IMR-90 (cell line): Measurements from ENCODE around the gene CCDC40. TPM values are rescaled to one million over a fixed set of nuclear protein-coding genes. Genes with fewer than 3 reads are reported as not detected.

Experiments
- ATAC-seq: fragments of 200-7000 bp; cut with Tn5 transposase; 2 replicates; pipeline ENCODE4 v1.9.1; 2020; ENCODE audit warnings: low read depth, mild to moderate bottlenecking, moderate library complexity
- BruUV-seq: library from RNA; stranded (reverse); fragments of 400-500 nt; replicated peaks from 2 replicates; lab custom pipeline; 2021; lab: Mats Ljungman, UMichigan
- CTCF ChIA-PET: fragments of 300-600 bp; formaldehyde crosslinking; extraction: SDS; loops from one replicate; lab custom pipeline; 2021; ENCODE audit warnings: antibody characterized with exemption; lab: Yijun Ruan, JAX
- POLR2A ChIA-PET: fragments of 300-600 bp; sonication (Branson Sonifier 250); formaldehyde crosslinking; loops from one replicate; lab custom pipeline; 2022; ENCODE audit warnings: antibody characterized with exemption; ENCODE audit not compliant: unreplicated experiment; lab: Charles Lee
- DNase-seq: peaks from one replicate; pipeline ENCODE4 v3.0.0; 2013
- H2AFZ ChIP-seq: replicated peaks from 2 replicates; pipeline ENCODE3; 2013; ENCODE audit warnings: low read length, mild to moderate bottlenecking; ENCODE audit not compliant: poor library complexity
- H2AK5ac ChIP-seq: 2 replicates; pipeline ENCODE4 v1.6.1; 2013; ENCODE audit warnings: low read depth, low read length, inconsistent platforms
- H2AK9ac ChIP-seq: replicated peaks from 2 replicates; pipeline ENCODE3; 2013; ENCODE audit warnings: mild to moderate bottlenecking, low read depth, low read length, moderate library complexity; ENCODE audit not compliant: poor library complexity
- H2BK120ac ChIP-seq: 2 replicates; pipeline ENCODE4 v1.6.1; 2013; ENCODE audit warnings: low read depth, low read length, inconsistent platforms
- H2BK15ac ChIP-seq: 3 replicates; pipeline ENCODE4 v1.6.1; 2013; ENCODE audit warnings: low read depth, low read length, inconsistent platforms
- H2BK20ac ChIP-seq: 2 replicates; pipeline ENCODE4 v1.6.1; 2013; ENCODE audit warnings: low read depth, mild to moderate bottlenecking, inconsistent platforms, low read length, moderate library complexity
- H2BK5ac ChIP-seq: 2 replicates; pipeline ENCODE4 v1.6.1; 2013; ENCODE audit warnings: mild to moderate bottlenecking, low read depth, low read length, inconsistent platforms; ENCODE audit not compliant: poor library complexity, severe bottlenecking
- H3K14ac ChIP-seq: replicated peaks from 2 replicates; pipeline ENCODE4 v1.6.1; 2013; ENCODE audit warnings: low read depth, low read length, inconsistent platforms
- H3K18ac ChIP-seq: 2 replicates; pipeline ENCODE4 v1.6.1; 2013; ENCODE audit warnings: low read depth, low read length, control low read depth
- H3K23ac ChIP-seq: 2 replicates; pipeline ENCODE4 v1.6.1; 2013; ENCODE audit warnings: low read depth, low read length, inconsistent platforms
- H3K27ac ChIP-seq: 2 replicates; pipeline ENCODE4 v1.5.1; 2013; ENCODE audit warnings: mild to moderate bottlenecking, control low read depth, low read length; ENCODE audit not compliant: insufficient read depth
- H3K27me3 ChIP-seq: 2 replicates; pipeline ENCODE4 v1.6.1; 2013; ENCODE audit warnings: low read length; ENCODE audit not compliant: control insufficient read depth, insufficient read depth
- H3K36me3 ChIP-seq: 2 replicates; pipeline ENCODE4 v1.6.1; 2013; ENCODE audit warnings: low read length, mixed read lengths; ENCODE audit not compliant: control insufficient read depth, insufficient read depth
- H3K4ac ChIP-seq: 2 replicates; pipeline ENCODE4 v1.6.1; 2013; ENCODE audit warnings: low read depth, low read length, inconsistent platforms
- H3K4me1 ChIP-seq: 2 replicates; pipeline ENCODE4 v1.6.1; 2013; ENCODE audit warnings: low read length, mixed read lengths; ENCODE audit not compliant: control insufficient read depth, insufficient read depth
- H3K4me2 ChIP-seq: 2 replicates; pipeline ENCODE4 v1.6.1; 2013; ENCODE audit warnings: low read depth, mild to moderate bottlenecking, control low read depth, low read length, moderate library complexity
- H3K4me3 ChIP-seq: 2 replicates; pipeline ENCODE4 v1.5.1; 2013; ENCODE audit warnings: low read depth, mild to moderate bottlenecking, control low read depth, low read length, moderate library complexity; ENCODE audit not compliant: insufficient read depth
- H3K56ac ChIP-seq: 2 replicates; pipeline ENCODE4 v1.6.1; 2013; ENCODE audit warnings: low read length, inconsistent platforms; ENCODE audit not compliant: insufficient read depth; ENCODE audit errors: extremely low read depth
- H3K79me1 ChIP-seq, 2 experiments: 2 replicates each; pipeline ENCODE4 v1.6.1; 2013; ENCODE audit warnings: low read length in 2 of 2, inconsistent platforms in 1 of 2, low read depth in 1 of 2
- H3K9ac ChIP-seq: 2 replicates; pipeline ENCODE4 v1.6.1; 2013; ENCODE audit warnings: low read depth, low read length, control low read depth
- H3K9me1 ChIP-seq: 2 replicates; pipeline ENCODE4 v1.6.1; 2013; ENCODE audit warnings: low read length, inconsistent platforms; ENCODE audit not compliant: insufficient read depth
- H3K9me3 ChIP-seq: 2 replicates; pipeline ENCODE4 v1.6.1; 2013; ENCODE audit warnings: low read length; ENCODE audit not compliant: control insufficient read depth, insufficient read depth
- H4K20me1 ChIP-seq: 2 replicates; pipeline ENCODE4 v1.6.1; 2013; ENCODE audit warnings: low read length, inconsistent platforms; ENCODE audit not compliant: insufficient read depth
- H4K5ac ChIP-seq: 2 replicates; pipeline ENCODE4 v1.6.1; 2013; ENCODE audit warnings: mild to moderate bottlenecking, low read depth, low read length, control low read depth
- H4K8ac ChIP-seq, 2 experiments: 2 replicates each; pipeline ENCODE4 v1.6.1; 2013; ENCODE audit warnings: low read depth in 2 of 2, low read length in 2 of 2, control low read depth in 1 of 2, inconsistent platforms in 1 of 2
- H4K91ac ChIP-seq: 2 replicates; pipeline ENCODE4 v1.6.1; 2013; ENCODE audit warnings: low read depth, low read length, inconsistent platforms; ENCODE audit not compliant: insufficient read depth
- CEBPB ChIP-seq: IDR thresholded peaks from 2 replicates; pipeline ENCODE4 v1.6.1; 2012; ENCODE audit warnings: low read depth, low read length, improper control_type of control experiment
- CHD1 ChIP-seq: IDR thresholded peaks from 2 replicates; pipeline ENCODE4 v1.6.1; 2012; ENCODE audit warnings: low read depth, low read length, improper control_type of control experiment
- ELK1 ChIP-seq: fragments of 150-350 bp; IDR thresholded peaks from 2 replicates; pipeline ENCODE4 v1.6.1; 2016; ENCODE audit warnings: low read depth, mild to moderate bottlenecking, low read length, moderate library complexity, borderline replicate concordance
- MAZ ChIP-seq: IDR thresholded peaks from 2 replicates; pipeline ENCODE4 v1.6.1; 2012; ENCODE audit warnings: low read depth, mild to moderate bottlenecking, low read length, improper control_type of control experiment, moderate library complexity, borderline replicate concordance
- RCOR1 ChIP-seq: IDR thresholded peaks from 2 replicates; pipeline ENCODE4 v1.6.1; 2012; ENCODE audit warnings: mild to moderate bottlenecking, low read length, improper control_type of control experiment; ENCODE audit not compliant: insufficient replicate concordance
- RFX5 ChIP-seq: IDR thresholded peaks from 2 replicates; pipeline ENCODE4 v1.8.0; 2012; ENCODE audit warnings: low read depth, mild to moderate bottlenecking, low read length, moderate library complexity
- USF2 ChIP-seq: fragments of 150-350 bp; IDR thresholded peaks from 2 replicates; pipeline ENCODE4 v1.6.1; 2017; ENCODE audit warnings: mild to moderate bottlenecking, antibody characterized with exemption, low read length, low read depth
- WGBS, 2 experiments: methylation state at CpG; one replicate each; pipeline versions ENCODE4 v1.1.5 to v1.1.7; 2013; ENCODE audit warnings: missing lambda C conversion rate in 2 of 2; ENCODE audit not compliant: insufficient read length in 1 of 2; ENCODE audit errors: extremely low coverage in 2 of 2; 5-methylcytosine and 5-hydroxymethylcytosine counted together
- dilution Hi-C: fragments of 300-500 bp; cut with HindIII; formaldehyde crosslinking; loops from one replicate; pipeline ENCODE4 v1.14.3; 2018; ENCODE audit warnings: low sequenced_read_pairs; ENCODE audit not compliant: unreplicated experiment
- in situ Hi-C: fragments of 300-500 bp; cut with MboI; formaldehyde crosslinking; loops from 3 replicates; pipeline ENCODE4 v1.14.3; 2019; ENCODE audit warnings: low sequenced_read_pairs, inconsistent platforms, mixed read lengths
- intact Hi-C: fragments of 100-400 bp; cut with micrococcal nuclease; formaldehyde crosslinking; loops from 2 replicates; pipeline ENCODE4 v1.10.0; 2022
- polyA plus RNA-seq, 3 experiments: library from polyadenylated mRNA; depleted of rRNA; stranded (reverse); fragments of >200 nt; gene quantifications; 2 replicates each; pipeline ENCODE4 v1.2.3, GENCODE V29; 2012; ENCODE audit warnings: low replicate concordance in 1 of 3
- total RNA-seq: library from RNA; depleted of rRNA; stranded (reverse); fragments of >200 nt; gene quantifications from 2 replicates; pipeline ENCODE4 v1.2.3, GENCODE V29; 2012

Gene CCDC40
- total and polyA plus RNA-seq, 2 of the 4 experiments (the other 2 are of a cell fraction), result 0.90 to 4.7 TPM

GRCh38 chr17:79996291-79996690, 40.2 kb upstream of the CCDC40 start:
- intact Hi-C loops (no loop called here), dilution Hi-C loops (no loop called here), in situ Hi-C loops (no loop called here)
- Histone ChIP-seq H4K8ac (no peak overlapping the region), H2BK120ac (no peak overlapping the region), H2AFZ (no peak overlapping the region), H3K9me1 (peaks cover 15% of the 10 kb centered on the region), H3K4ac (no peak overlapping the region), H3K56ac (no peak overlapping the region), H4K5ac (no peak overlapping the region), H3K18ac (no peak overlapping the region), H4K20me1 (peaks cover 3% of the 10 kb centered on the region; the same call in 1 of the 2 replicates), H3K27ac (no peak overlapping the region), H2AK5ac (no peak overlapping the region), H2AK9ac (no peak overlapping the region), H3K4me1 (peaks cover 25% of the 10 kb centered on the region), H3K9ac (no peak overlapping the region), H3K79me1 (peaks cover 9 to 28% of the 10 kb centered on the region in 2 experiments; a peak in 3 of 4 replicates), H2BK5ac (no peak overlapping the region), H2BK15ac (no peak overlapping the region), H3K4me3 (no peak overlapping the region), H3K14ac (no peak overlapping the region), H3K9me3 (no peaks in the 10 kb centered on the region), H3K27me3 (no peaks in the 10 kb centered on the region), H3K4me2 (no peak overlapping the region), H2BK20ac (no peak overlapping the region), H4K91ac (no peak overlapping the region), H3K36me3 (peaks cover 9% of the 10 kb centered on the region), H3K23ac (no peak overlapping the region)
- WGBS, 2 experiments, result 100% methylated on average over 4 of the region's 12 CpGs; no CpG with 5 or more reads in 1 of the 2 experiments
- POLR2A ChIA-PET, result no interaction called here
- CTCF ChIA-PET, result interaction anchor here (0.6 to 1.3 kb wide), 2 partner anchors 9 to 50 kb away, joined by 4 to 5 read pairs; no protein-coding TSS in a partner anchor
- DNase-seq, result no peak
- TF ChIP-seq RFX5 (no peak), MAZ (no peak), CHD1 (no peak), ELK1 (no peak), RCOR1 (no peak), CEBPB (no peak), USF2 (no peak)
- no peak for ATAC-seq
- BruUV-seq, result no TSS peak
